GM18861 (cell line): Measurements from ENCODE around the gene EPHB3.

Experiments
- ATAC-seq: cut with Tn5 transposase; IDR thresholded peaks from one replicate; pipeline ENCODE4 v1.9.1; 2021; ENCODE audit not compliant: unreplicated experiment

Gene EPHB3

DNA sequence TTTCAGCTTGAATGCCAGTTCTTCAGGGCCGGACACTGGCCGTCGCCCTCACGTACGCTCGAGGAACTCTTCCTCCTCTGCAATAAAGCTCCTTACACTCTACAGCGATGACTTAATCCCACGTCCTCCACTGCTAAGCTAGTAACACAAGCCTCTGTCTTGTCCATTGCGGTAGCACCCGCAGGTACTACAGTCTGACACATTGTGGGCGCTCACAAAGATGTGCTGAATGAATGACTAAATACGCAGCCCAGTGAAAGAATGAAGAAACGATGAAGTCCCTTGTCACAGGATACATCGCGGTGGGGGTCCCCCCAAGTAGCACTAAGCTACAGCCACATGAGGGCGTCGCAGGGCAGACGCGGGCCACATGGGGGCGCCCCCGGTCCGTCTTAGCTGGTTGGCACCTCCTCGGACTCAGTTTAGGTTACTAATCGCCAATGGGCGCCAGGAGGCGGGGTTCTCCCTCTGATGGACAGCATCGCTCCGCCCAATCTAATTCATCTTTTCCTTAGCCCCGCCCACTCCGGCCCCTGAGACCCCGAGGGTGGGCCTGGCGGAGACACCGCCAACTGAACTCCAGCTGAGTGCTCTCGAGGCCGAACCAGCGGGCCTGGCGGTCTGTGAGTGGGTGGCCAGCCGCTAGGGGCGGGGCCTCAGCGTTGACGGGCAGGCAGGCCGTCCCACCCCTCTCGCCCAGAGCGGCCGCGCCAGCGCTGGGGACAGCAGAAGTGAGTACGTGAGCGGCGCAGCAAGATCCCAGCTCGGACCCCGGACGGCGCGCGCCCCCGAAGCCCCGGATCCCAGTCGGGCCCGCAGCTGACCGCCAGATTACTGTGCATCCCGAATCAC is at the start of gene EPHB3:
EPHB3 (plus strand) TSS at position 725 of the 852 bp plus-strand sequence. CDS start 451 bp downstream, outside the sequence.
- peak; percentile 83 for ATAC-seq

DNA sequence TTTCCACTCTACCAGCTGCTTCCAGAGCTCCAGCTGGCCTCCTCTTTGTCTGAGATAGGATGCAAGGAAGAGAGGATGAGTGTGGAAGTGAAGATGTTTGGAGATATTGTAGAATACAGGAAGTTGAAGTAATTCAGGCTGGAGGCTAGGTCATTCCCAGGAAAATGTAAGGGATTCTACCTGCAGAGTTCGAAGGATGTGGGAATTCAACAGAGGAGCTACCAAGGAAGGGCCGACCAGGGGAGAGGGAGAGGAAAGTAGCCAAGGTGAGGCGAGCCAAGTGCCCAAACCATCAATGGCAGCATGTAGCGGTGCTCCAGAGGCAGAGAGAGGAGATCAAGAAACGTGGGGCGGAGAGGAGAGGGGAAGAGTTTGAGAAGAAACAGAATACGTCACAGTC is 49.0 kb upstream of the EPHB3 start:
- no peak for ATAC-seq

DNA sequence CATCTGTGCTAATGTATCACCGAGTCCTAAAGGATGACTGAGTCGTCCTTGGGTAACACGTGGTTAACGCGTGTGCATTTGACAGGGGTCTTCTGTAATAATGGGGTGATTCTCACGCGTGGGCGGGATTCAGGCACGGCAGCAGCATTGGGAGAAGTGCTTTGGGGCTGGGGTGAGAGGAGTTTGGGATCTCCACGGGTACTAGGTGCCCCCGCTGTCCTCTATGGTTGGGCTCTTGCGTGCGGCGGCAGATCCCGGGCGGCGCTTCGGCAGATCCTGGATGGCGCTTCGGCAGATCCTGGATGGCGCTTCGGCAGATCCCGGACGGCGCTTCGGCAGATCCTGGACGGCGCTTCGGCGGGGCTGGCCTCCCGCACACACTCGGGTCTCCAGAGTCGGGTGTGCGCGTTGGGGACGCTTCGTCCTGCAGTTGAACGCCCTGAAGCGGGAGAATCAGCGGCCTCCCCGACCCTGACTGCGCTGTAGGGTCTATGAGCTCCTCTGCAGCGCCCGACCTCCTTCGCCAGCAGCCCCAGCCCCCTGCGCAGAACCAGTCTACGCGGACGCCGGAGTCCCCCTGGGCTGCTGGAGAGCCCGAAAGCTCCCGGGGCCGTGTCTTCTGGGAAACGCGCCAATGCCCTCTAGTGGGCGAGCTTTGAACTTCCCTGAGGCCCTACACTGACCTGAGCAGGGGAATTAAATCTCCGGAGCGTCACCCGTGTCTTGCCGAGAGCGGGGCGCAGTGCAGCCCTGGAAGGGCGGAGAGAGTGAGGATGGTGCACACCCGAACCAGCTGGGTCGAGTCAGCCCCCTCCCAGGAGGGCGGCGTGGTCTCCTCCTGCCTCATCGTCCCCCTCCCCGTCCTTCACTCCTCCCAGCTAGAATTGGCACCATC is 48.1 kb upstream of the EPHB3 start:
- ATAC-seq: peak; percentile 69

DNA sequence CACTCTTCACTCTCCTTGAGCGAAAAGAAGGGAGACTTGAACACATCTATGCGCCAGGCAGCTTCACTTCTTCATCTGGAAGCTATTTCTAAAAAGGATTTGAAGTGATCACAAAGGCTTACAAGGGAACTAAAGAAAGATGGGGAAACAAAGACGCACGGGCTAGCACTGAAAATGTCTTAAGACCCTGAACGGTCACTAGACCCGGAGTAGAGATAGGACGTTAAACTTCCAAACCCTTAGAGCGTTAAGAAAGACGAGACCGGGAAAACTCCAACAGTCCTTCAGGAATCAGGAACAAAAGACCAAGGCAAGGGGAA is 47.5 kb upstream of the EPHB3 start:
- no peak for ATAC-seq

DNA sequence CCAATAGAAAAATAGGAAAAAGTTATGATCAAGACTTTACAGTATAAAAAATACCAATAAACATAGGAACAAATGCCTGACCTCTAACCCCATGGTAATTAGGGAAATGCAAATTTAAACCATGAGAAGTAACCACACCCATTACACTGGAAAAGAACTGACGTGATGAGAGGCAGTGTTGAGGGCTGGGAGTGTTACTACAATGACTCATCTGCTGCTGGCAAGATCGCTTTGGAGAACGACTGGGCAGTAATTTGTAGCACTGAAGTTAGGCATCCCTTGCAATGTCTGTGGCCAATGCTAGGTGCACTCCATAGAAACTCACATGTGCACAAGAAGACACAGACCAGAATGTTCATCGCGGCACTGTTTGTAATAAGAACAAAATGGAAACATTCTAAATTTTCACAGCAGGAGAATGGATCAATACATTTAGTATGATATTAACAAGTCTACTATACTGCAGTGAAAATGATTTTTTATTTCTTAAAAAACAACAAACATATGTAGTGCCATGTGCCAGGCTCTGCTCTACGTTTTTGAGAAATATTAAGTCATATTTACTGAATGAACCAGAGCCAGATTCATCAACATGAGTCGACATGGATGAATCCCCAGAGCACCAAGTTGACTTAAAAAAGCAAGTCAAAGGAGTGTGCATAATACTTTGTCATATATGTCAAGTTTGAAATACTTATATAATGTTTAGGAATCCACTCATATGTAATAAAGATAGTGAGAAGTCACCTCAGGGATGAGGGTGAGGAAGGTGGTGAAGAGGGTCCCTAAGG is 37.6 kb upstream of the EPHB3 start:
- no peak for ATAC-seq

DNA sequence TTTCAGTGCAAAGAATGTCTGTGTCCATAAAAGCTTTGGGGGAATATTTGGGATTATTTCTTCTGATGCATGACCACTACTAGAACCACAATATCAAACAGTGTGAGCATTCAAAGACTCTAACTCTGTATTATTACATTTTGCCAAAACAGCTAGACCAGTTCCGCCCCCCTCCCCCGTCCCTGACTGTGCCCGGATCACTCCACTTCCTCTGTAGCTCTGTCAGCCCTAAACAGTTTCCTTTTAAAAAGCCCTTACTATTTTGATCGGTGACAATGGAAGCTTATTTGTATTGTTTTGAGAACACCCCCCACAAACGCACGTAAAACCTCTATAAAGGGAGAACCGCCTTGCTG is 36.6 kb upstream of the EPHB3 start:
- no peak for ATAC-seq

DNA sequence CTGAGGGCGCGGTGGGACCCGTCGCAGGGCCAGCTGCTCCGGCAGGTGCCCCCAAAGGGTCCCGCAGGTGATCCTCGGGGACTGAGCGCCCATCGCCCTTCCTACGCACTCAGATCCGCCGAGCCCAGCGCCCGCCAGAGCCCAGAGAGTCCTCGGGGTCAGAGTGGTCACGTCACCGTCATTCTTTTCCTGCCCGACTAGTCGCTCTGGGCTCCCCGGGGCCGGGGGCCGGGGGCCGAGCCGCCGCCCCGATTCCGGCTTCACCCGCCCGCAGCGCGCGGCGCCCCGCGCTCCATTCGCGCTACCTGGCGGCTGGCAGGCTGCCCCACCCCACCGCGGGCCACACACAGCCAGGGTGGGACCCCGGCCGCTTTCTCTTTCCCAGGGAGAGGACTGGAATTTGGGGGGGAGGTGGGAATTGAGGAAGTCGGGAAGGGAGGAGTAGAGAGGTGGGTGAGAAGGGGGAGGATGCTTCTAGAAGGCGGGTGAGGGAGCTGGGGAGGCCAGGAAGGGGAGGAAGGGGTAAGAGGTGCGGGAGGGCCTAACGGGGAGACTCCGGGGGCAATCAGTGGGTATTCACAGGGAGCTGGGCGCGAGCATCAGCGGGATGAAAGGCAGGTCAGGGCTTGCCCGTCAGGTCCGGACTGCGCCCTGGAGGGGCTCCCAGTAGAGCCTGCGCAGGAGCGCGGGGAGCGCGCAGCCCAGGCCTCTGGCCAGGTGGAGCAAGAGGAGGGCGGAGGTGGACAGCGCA is 36.1 kb upstream of the EPHB3 start:
- no peak for ATAC-seq

DNA sequence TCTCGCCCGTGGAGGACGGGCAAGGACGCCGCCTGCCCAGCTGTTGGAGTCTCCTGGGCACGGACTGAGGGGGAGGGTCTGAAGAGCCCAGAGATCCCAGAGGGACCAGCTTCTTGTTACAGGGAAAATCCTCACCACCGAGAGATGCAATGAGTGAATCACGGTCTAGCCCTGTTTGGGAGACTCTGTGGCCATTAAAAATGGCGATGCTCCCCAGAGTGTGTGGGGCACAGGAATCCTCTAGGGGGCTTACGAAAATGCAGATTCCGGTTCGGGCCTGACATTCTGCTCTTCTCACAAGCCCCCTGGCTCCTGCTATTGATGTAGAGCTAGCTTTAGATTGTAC is 35.5 kb upstream of the EPHB3 start:
- ATAC-seq: no peak

DNA sequence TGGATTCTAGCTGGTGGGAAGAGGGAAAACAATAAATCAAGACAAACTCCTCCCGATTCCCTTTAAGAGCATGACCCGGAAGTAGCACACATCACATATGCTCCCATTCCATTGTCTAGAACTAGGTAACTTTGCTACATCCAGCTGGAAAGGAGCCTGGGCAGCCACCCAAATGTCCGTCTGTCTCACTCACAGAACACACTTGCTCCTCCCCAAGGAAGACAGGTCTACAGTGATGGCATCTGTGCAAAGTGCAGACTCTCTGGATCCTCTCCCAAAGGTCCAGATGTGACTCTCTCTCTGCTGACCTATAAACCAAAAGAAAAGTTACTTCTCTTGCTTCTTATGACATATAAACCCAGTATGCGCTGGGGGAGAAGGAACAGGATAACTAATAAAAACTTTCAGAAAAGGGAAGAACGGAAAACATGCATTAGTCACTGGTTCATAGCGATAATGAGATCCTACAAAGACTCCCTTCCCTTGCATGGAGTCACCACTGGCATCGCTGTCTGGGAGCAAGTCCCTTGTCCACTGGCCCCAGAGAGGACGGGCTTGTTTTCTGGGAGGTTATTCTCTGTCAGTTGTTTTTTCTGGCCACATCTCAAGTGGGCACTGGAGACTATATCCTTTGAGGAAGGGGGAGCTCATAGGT is 29.8 kb upstream of the EPHB3 start:
- no peak for ATAC-seq

DNA sequence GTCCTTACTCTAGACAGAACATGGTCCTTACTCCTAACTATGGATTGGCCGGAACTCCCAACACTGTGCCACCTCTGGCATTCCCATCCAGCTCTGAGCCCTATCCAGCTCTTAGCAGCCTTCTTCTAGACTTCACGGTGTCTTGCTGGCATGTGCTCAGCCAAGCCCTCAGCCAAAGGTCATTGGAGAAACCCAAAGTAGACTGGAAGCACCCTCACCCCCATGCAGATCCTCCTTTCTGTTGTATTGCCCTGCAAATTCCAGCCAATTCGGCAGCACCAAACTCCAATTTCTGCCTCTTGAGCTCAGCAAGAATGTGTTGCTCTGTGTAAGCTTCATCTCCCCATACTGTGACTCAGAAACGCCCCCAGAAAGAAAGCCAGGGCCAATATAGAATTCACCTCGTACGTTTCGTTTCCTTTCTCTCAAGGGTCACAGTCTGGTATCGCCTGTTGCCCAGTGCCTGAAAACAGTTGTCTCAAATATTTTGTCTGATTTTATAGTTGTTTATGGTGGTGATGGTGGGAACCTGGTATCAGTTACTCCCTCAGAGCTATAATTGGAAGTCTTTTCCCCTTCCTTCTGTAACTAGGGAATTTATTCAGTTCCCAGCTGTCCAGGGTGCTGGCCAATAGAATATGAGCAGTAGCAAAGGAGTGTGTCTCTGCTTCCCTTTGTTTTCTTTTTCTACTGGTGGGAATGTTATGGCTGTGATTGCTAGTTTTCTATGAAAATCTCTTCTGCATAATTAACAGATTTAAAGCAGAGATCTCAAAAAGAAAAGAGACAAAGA is 28.4 kb upstream of the EPHB3 start:
- no peak for ATAC-seq

DNA sequence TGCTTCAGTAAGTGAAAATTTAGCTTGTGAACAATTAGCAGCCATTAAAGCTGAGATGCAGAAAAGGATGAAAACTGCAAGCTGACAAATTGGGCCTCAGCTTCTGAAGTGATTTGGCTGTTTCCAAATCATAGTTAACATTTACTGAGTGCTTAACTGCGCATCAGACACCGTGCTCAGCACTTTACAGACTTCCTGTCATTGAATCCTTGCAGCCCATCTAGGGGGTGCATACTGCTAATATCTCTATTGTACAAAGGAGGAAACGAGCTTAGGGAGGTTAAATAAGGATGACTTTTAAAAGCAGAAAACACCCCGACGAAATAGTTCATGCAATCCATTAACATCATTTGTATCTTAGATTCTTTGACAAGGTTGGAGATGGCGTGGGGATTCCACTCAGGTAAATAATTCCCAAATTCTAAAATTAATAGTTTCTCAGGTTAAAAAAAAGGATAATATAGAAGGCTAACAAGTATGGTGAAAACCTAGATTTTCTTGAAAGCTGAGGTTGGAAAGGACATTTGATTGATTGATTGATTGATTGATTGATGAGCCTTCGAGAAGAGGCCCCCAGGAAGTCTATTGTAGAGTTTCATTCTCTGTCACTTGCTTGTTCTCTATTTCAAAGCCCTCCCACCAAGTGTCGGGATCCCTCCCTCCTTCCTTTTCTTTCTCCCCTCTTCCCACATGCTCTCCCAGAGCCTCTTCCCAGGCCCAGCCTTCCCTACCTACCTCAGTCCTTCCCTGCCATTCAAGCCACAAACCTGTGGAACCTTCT is 23.5 kb upstream of the EPHB3 start:
- no peak for ATAC-seq

DNA sequence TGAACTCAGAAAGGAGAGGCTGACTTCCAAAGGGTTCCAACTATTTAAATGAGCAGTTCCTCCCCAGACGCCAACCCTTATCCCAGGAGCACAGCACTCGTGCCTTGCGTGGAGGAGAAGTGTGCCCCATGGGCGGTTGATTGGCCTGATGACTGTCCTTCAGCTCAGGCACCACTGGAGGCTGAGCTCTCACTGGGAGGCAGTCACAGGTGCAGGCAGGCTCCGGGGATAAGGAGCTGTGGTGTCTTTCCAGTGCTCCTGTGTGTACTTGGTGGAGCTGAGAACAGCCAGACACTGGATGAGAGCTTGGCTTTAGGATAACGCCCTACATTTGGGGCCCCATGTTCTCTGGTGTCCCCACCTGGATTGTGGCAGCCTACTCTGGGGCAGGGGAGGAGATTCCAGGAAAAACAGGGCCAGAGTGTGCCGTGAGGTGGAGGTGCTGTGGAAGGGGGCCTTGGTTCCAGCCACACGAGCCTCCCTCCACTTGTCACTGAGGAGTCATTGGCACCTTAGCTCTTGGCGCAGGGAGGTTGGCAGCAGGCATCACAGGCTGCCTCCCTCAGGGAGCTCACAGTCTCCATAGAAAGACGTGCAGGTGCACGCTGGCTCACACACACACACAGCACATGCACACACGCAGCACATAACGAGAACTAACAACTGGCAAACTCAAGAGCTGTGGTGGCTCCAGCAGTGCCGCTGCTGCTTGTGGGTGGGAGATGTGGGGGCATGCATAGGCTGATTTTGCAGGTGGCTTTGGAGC is 22.7 kb upstream of the EPHB3 start:
- ATAC-seq: no peak

DNA sequence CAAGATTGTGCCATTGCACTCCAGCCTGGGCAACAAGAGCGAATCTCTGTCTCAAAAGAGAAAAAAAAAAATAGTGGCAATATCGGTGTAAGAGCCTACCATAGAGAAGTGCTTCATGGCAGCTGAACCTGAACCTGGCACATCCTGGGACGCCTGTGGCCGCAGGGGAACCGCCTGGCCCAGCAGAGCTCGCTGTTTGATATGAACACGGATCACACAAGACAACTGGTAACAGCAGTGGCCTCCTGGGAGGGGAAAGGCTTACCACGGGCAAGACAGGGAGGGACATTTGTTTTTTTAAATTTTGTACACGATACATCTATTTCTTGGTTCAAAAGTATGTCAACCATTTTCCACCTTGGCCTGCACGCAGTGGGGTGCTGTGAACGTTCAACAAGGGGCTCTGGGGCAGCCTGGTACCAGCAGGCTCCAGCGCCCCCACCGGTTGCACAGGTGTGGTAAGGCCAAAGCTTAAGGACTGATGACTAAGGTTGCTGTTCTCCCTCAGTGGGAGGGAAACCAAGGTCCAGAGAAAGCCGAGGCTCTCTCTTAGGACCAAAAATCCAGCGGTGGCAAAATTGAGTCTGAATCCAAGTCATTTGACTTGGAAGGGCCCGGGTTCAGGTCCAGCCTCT is 21.7 kb upstream of the EPHB3 start:
- no peak for ATAC-seq

DNA sequence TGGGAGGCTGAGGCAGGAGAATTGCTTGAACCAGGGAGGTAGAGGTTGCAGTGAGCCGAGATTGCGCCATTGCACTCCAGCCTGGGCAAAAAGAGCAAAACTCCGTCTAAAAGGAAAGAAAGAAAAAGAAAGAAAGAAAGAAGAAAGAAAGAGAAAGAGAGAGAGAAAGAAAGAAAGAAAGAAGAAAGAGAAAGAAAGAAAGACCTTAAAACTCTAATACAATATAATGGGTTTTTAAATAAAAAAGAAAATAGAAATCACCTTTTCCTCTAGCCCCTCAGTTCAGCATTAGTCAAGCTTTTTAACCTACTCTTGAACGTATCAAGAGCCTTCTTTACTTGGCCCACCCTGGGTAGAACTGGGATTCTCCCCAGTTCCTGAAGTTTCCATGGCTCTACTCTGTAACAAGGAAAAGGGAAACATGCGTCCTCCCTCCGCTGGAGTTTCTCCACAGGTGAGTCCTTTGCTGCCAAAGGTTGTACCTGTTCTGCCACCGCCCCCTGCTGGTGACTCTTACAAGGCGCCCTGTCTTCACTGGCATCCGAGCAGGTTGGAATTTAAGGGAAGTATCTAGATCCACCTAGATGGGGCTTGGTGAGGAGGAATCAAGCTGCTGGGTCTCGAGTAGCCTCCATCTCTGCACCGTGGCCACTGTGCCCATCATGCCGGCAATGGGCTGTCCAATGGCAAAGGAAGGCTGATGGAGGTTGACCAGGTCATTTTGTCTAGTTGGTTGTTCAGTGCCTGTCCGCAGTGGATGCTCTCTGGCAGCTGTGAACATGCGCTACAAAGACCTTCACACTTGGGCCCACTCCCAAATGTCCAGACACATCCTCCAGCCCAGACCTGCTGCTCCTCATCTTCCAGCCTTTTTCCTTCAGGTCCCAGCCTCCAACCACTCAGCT is 20.6 kb upstream of the EPHB3 start:
- no peak for ATAC-seq

DNA sequence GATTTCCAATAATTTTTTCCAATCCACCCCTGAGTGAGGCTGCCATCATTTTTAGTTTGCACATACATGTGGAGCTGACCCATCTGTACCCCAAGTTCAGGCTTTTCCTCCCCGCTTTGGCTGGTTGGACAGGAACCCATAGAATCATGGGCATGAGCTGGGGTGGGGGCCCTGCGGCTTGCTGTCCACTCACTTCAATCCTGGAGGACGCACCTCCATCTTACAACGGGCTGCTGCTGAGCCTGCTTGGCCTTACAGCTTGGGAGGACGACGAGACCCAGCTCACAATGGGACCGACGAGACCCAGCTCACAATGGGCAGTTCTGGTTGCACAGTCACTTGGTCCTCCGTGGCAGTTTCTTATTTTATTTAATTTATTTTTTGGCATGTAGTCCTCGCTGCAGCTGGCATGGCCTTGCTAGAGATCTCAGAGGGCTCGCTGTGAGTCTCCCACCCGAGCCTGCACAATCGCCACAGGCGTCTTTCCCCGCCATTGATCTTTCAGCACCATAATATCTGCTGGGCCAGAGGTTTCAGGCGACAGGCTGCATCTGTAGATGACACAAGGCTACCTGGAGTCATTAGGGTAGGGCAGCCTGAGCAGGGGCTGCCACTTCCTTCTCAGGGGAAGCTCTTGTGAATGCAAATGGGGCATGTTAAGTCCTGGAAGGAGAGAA is 19.6 kb upstream of the EPHB3 start:
- no peak for ATAC-seq

DNA sequence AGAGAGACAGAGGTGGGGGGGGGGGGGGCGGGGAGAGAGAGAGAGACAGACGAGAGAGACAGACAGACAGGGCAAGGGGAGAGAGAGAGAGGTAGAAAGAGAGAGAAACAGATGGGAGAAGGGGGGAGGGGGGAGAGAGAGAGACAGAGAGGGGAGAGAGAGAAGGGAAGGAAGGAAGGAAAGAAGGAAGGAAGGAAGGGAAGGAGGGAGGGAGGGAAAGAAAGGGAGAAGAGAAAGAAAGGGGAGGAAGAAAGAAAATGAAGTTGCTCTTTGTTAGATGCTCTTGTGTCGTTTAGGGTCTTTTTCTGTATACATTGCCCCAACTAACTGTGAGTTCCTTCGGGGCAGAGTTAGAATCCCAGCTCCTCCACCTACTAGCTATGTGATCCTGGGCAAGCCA is 19.0 kb upstream of the EPHB3 start:
- ATAC-seq: no peak
